ENCODE measurements around the gene DNM3.

The DNM3 gene

DNA sequence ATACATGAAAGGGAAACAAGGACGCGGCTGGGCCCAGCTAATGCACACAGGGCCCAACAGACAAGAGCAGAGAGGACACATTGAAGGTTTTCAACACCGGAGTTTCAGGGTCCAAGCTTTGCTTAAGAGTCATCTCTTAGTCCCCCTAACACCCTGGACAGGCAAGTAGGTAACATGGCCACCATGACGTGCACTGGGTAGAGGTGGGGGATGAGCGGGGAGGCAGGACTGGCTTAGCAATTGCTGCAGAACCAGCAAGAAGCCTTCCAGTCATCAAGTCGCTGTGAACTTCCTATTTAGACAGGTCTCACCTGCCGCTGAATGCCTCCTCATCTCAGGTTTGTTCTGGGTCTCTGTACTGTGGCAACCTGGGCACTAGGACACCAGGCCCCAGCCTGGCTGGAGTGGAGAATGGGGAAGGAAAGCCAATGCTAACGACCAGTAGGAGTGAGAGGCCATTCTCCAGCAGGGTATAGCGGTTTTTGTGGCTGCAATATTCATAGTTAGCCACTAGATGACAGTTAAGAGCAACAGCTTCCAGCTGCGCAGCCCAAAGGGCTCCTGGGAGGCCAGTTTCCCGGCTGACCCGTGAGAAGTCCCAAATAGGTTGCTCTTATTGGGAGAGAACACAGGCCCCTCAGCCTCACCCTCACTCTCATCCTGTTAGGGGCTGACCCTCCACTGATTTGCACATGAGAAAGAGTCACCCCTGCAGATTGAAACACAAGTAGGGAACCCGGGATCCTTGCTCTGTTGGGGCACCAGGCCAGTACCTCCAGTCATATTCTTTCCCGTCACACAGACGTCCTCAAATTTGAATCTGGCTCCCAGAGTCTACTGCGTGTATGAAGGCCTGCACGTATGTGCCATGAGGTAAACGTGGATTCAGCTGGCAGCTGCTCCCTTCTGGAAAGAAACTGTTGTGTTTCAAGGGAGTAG lies 608.6 kb downstream of the DNM3 start (continued):
- TF ChIP-seq, protein P1, sequence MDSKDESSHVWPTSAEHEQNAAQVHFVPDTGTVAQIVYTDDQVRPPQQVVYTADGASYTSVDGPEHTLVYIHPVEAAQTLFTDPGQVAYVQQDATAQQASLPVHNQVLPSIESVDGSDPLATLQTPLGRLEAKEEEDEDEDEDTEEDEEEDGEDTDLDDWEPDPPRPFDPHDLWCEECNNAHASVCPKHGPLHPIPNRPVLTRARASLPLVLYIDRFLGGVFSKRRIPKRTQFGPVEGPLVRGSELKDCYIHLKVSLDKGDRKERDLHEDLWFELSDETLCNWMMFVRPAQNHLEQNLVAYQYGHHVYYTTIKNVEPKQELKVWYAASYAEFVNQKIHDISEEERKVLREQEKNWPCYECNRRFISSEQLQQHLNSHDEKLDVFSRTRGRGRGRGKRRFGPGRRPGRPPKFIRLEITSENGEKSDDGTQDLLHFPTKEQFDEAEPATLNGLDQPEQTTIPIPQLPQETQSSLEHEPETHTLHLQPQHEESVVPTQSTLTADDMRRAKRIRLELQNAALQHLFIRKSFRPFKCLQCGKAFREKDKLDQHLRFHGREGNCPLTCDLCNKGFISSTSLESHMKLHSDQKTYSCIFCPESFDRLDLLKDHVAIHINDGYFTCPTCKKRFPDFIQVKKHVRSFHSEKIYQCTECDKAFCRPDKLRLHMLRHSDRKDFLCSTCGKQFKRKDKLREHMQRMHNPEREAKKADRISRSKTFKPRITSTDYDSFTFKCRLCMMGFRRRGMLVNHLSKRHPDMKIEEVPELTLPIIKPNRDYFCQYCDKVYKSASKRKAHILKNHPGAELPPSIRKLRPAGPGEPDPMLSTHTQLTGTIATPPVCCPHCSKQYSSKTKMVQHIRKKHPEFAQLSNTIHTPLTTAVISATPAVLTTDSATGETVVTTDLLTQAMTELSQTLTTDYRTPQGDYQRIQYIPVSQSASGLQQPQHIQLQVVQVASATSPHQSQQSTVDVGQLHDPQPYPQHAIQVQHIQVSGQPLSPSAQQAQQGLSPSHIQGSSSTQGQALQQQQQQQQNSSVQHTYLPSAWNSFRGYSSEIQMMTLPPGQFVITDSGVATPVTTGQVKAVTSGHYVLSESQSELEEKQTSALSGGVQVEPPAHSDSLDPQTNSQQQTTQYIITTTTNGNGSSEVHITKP (tag by site-specific recombination; IDR thresholded peaks at IDR 0.05) = 0 out of 2 replicates have a peak, but pooled peaks have one; percentile 10
- TF ChIP-seq ZNF433 (tag by site-specific recombination; IDR thresholded peaks at IDR 0.05; ENCODE audit: low read depth) (no peak), ZNF701 (tag by site-specific recombination; IDR thresholded peaks at IDR 0.05) (no peak), ZNF548 (tag by site-specific recombination; IDR thresholded peaks at IDR 0.05) (no peak), HOXA7 (CRISPR knock-in tag; IDR thresholded peaks at IDR 0.05; ENCODE audit: borderline replicate concordance) (no peak), SP7 (tag by site-specific recombination; IDR thresholded peaks at IDR 0.05) (no peak), ZFP41 (tag by site-specific recombination; IDR thresholded peaks at IDR 0.05; ENCODE audit: borderline replicate concordance) (no peak), ZIC2 (tag by site-specific recombination; IDR thresholded peaks at IDR 0.05) (0 out of 2 replicates have a peak, but pooled peaks have one; percentile 18), ZNF112 (tag by site-specific recombination; IDR thresholded peaks at IDR 0.05) (no peak), SCRT1 (tag by site-specific recombination; IDR thresholded peaks at IDR 0.05; ENCODE audit: borderline replicate concordance) (no peak), ZNF610 (tag by site-specific recombination; IDR thresholded peaks at IDR 0.05; ENCODE audit: borderline replicate concordance) (no peak), ZNF654 (tag by site-specific recombination; IDR thresholded peaks at IDR 0.05; ENCODE audit: low read depth) (peak; percentile 83), ZNF248 (tag by site-specific recombination; IDR thresholded peaks at IDR 0.05) (no peak), ZNF776 (tag by site-specific recombination; IDR thresholded peaks at IDR 0.05; ENCODE audit: borderline replicate concordance) (no peak), ZNF121 (tag by site-specific recombination; IDR thresholded peaks at IDR 0.05) (no peak), ZNF214 (tag by site-specific recombination; IDR thresholded peaks at IDR 0.05; ENCODE audit: borderline replicate concordance) (no peak), ZFP37 (tag by site-specific recombination; IDR thresholded peaks at IDR 0.05) (no peak)
- TF ChIP-seq, protein P2, sequence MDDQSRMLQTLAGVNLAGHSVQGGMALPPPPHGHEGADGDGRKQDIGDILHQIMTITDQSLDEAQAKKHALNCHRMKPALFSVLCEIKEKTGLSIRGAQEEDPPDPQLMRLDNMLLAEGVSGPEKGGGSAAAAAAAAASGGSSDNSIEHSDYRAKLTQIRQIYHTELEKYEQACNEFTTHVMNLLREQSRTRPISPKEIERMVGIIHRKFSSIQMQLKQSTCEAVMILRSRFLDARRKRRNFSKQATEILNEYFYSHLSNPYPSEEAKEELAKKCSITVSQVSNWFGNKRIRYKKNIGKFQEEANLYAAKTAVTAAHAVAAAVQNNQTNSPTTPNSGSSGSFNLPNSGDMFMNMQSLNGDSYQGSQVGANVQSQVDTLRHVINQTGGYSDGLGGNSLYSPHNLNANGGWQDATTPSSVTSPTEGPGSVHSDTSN (CRISPR knock-in tag; IDR thresholded peaks at IDR 0.05) = no peak; the same call in 1 of the 2 replicates
- TF ChIP-seq, protein P3, sequence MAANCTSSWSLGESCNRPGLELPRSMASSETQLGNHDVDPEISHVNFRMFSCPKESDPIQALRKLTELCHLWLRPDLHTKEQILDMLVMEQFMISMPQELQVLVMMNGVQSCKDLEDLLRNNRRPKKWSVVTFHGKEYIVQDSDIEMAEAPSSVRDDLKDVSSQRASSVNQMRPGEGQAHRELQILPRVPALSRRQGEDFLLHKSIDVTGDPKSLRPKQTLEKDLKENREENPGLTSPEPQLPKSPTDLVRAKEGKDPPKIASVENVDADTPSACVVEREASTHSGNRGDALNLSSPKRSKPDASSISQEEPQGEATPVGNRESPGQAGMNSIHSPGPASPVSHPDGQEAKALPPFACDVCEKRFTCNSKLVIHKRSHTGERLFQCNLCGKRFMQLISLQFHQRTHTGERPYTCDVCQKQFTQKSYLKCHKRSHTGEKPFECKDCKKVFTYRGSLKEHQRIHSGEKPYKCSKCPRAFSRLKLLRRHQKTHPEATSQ (tag by site-specific recombination; IDR thresholded peaks at IDR 0.05) = no peak
- TF ChIP-seq, protein P4, sequence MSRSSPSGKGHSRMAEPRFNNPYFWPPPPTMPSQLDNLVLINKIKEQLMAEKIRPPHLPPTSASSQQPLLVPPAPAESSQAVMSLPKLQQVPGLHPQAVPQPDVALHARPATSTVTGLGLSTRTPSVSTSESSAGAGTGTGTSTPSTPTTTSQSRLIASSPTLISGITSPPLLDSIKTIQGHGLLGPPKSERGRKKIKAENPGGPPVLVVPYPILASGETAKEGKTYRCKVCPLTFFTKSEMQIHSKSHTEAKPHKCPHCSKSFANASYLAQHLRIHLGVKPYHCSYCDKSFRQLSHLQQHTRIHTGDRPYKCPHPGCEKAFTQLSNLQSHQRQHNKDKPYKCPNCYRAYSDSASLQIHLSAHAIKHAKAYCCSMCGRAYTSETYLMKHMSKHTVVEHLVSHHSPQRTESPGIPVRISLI (tag by site-specific recombination; IDR thresholded peaks at IDR 0.05) = no peak
- TF ChIP-seq, protein P5, sequence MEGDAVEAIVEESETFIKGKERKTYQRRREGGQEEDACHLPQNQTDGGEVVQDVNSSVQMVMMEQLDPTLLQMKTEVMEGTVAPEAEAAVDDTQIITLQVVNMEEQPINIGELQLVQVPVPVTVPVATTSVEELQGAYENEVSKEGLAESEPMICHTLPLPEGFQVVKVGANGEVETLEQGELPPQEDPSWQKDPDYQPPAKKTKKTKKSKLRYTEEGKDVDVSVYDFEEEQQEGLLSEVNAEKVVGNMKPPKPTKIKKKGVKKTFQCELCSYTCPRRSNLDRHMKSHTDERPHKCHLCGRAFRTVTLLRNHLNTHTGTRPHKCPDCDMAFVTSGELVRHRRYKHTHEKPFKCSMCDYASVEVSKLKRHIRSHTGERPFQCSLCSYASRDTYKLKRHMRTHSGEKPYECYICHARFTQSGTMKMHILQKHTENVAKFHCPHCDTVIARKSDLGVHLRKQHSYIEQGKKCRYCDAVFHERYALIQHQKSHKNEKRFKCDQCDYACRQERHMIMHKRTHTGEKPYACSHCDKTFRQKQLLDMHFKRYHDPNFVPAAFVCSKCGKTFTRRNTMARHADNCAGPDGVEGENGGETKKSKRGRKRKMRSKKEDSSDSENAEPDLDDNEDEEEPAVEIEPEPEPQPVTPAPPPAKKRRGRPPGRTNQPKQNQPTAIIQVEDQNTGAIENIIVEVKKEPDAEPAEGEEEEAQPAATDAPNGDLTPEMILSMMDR (tag by site-specific recombination; IDR thresholded peaks at IDR 0.05) = peak; percentile 57; the same call in 1 of the 2 replicates
- TF ChIP-seq, protein P6, sequence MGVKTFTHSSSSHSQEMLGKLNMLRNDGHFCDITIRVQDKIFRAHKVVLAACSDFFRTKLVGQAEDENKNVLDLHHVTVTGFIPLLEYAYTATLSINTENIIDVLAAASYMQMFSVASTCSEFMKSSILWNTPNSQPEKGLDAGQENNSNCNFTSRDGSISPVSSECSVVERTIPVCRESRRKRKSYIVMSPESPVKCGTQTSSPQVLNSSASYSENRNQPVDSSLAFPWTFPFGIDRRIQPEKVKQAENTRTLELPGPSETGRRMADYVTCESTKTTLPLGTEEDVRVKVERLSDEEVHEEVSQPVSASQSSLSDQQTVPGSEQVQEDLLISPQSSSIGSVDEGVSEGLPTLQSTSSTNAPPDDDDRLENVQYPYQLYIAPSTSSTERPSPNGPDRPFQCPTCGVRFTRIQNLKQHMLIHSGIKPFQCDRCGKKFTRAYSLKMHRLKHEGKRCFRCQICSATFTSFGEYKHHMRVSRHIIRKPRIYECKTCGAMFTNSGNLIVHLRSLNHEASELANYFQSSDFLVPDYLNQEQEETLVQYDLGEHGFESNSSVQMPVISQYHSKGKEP (tag by site-specific recombination; IDR thresholded peaks at IDR 0.05) = no peak
